ENCODE data around the gene RSRC1. TPM values are rescaled to one million over a fixed set of nuclear protein-coding genes. Genes with fewer than 3 reads are reported as not detected.

Gene RSRC1
- total and polyA plus RNA-seq, 2 of the 13 experiments (the other 11 are each of a cell fraction or from before 2014, with no cell fraction given), result 4.9 to 63.0 TPM

GRCh38 chr3:158097593-158098308, 12.1 kb upstream of the RSRC1 start (continued):
- TF ChIP-seq PAXIP1 (CRISPR knock-in tag; conservative IDR thresholded peaks at IDR 0.05) (peak; percentile 61), ZNF687 (CRISPR knock-in tag; IDR thresholded peaks at IDR 0.05) (peak; percentile 99), CEBPB (IDR thresholded peaks at IDR 0.05; ENCODE audit: borderline replicate concordance, low read depth, low read length) (no peak), NRL (CRISPR knock-in tag; IDR thresholded peaks at IDR 0.05; ENCODE audit: borderline replicate concordance) (peak; percentile 90; the same call in 1 of the 2 replicates), HMG20B (CRISPR knock-in tag; conservative IDR thresholded peaks at IDR 0.05) (no peak), BCL6 (CRISPR knock-in tag; IDR thresholded peaks at IDR 0.05) (peak; percentile 70), ZNF264 (CRISPR knock-in tag; IDR thresholded peaks at IDR 0.05) (peak; percentile 90), ARNTL (CRISPR knock-in tag; IDR thresholded peaks at IDR 0.05) (peak; percentile 70), BATF2 (CRISPR knock-in tag; IDR thresholded peaks at IDR 0.05) (peak; percentile 92), RAD21 (CRISPR knock-in tag; IDR thresholded peaks at IDR 0.05) (no peak), ZNF788 (CRISPR knock-in tag; IDR thresholded peaks at IDR 0.05; ENCODE audit: borderline replicate concordance) (peak; percentile 83; the same call in 1 of the 2 replicates), HNRNPL (IDR thresholded peaks at IDR 0.05; ENCODE audit: low read depth, low read length) (no peak), ZBTB43 (CRISPR knock-in tag; conservative IDR thresholded peaks at IDR 0.05) (peak; percentile 95), REXO4 (CRISPR knock-in tag; IDR thresholded peaks at IDR 0.05; ENCODE audit: borderline replicate concordance) (0 out of 2 replicates have a peak, but pooled peaks have one; percentile 72), NFE2 (CRISPR knock-in tag; IDR thresholded peaks at IDR 0.05) (no peak), ZNF703 (CRISPR knock-in tag; IDR thresholded peaks at IDR 0.05; ENCODE audit: borderline replicate concordance) (peak; percentile 68; the same call in 1 of the 2 replicates), RARG (CRISPR knock-in tag; IDR thresholded peaks at IDR 0.05; ENCODE audit: low read depth) (no peak), KDM2A (CRISPR knock-in tag; IDR thresholded peaks at IDR 0.05; ENCODE audit: borderline replicate concordance, low read depth) (peak; percentile 83; the same call in 1 of the 2 replicates), ESRRA (CRISPR knock-in tag; IDR thresholded peaks at IDR 0.05; ENCODE audit: low read depth) (peak; percentile 79; the same call in 1 of the 2 replicates), ZNF24 (IDR thresholded peaks at IDR 0.05) (no peak)

Measured in HepG2 (cell line).